ENCODE measurements around the gene ATOSB.
A peak's percentile ranks its signal among the peaks of the same experiment; 100 is the strongest.

Gene ATOSB

GRCh38 chr9:35105126-35105525 lies 10.5 kb downstream of the ATOSB start:
- ChIA-PET POLR2A (no interaction called here), CTCF (no interaction called here)
- DNase-seq (ENCODE audit: extremely low spot score) = no peak
- TF ChIP-seq ELF4 (IDR thresholded peaks at IDR 0.05) (no peak), SP1 (IDR thresholded peaks at IDR 0.05) (no peak), TARDBP (IDR thresholded peaks at IDR 0.05) (no peak), LEF1 (IDR thresholded peaks at IDR 0.05; ENCODE audit: borderline replicate concordance) (no peak), FOXM1 (IDR thresholded peaks at IDR 0.05; ENCODE audit: borderline replicate concordance) (no peak), ZNF384 (IDR thresholded peaks at IDR 0.05) (no peak), FOXK2 (IDR thresholded peaks at IDR 0.05) (no peak), SUZ12 (IDR thresholded peaks at IDR 0.05) (no peak), BHLHE40 (IDR thresholded peaks at IDR 0.05; ENCODE audit: borderline replicate concordance) (no peak), L3MBTL2 (conservative IDR thresholded peaks at IDR 0.05) (no peak)

DNA sequence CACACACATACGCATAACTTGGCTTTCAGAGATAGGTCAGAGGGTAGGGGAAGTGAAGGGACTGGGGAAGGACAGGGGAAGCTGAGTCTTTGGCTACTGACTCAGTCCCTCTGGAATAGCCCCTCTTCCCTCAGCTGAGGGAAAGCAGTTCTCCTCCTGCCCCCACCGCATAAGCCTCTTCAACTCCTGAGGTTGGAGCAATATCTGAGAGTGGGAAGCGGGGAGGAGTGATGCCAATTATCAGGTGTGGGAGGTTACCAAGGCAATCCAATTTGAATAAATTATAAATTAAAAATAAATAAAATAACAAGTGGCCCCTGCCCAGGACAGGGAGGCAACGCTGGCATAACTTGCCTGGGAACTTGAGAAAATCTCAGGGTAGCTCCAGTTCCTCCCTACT lies 11.1 kb downstream of the ATOSB start:
- POLR2A ChIA-PET = interaction anchor here (0.9 kb wide), 1 partner anchor 10 kb away, joined by 3 read pairs; no protein-coding TSS in a partner anchor
- TF ChIP-seq LEF1 (IDR thresholded peaks at IDR 0.05; ENCODE audit: borderline replicate concordance) = no peak
- no peak for TF ChIP-seq SUZ12 (IDR thresholded peaks at IDR 0.05)
- TF ChIP-seq ELF4 (IDR thresholded peaks at IDR 0.05) = no peak
- no peak for TF ChIP-seq FOXM1 (IDR thresholded peaks at IDR 0.05; ENCODE audit: borderline replicate concordance)
- TF ChIP-seq BHLHE40 (IDR thresholded peaks at IDR 0.05; ENCODE audit: borderline replicate concordance) = no peak
- no peak for TF ChIP-seq ZNF384 (IDR thresholded peaks at IDR 0.05)
- TF ChIP-seq, protein P1, sequence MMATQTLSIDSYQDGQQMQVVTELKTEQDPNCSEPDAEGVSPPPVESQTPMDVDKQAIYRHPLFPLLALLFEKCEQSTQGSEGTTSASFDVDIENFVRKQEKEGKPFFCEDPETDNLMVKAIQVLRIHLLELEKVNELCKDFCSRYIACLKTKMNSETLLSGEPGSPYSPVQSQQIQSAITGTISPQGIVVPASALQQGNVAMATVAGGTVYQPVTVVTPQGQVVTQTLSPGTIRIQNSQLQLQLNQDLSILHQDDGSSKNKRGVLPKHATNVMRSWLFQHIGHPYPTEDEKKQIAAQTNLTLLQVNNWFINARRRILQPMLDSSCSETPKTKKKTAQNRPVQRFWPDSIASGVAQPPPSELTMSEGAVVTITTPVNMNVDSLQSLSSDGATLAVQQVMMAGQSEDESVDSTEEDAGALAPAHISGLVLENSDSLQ (IDR thresholded peaks at IDR 0.05) = no peak
- CTCF ChIA-PET = no interaction called here
- DNase-seq (ENCODE audit: extremely low spot score) = no peak

- TF ChIP-seq ZNF384 (IDR thresholded peaks at IDR 0.05) (no peak), SP1 (IDR thresholded peaks at IDR 0.05) (no peak), SUZ12 (IDR thresholded peaks at IDR 0.05) (no peak), NFRKB (IDR thresholded peaks at IDR 0.05) (no peak), BHLHE40 (IDR thresholded peaks at IDR 0.05; ENCODE audit: borderline replicate concordance) (no peak), LEF1 (IDR thresholded peaks at IDR 0.05; ENCODE audit: borderline replicate concordance) (no peak), ARNT (IDR thresholded peaks at IDR 0.05) (no peak), FOXM1 (IDR thresholded peaks at IDR 0.05; ENCODE audit: borderline replicate concordance) (no peak), HDGF (IDR thresholded peaks at IDR 0.05; ENCODE audit: borderline replicate concordance) (no peak), FOXA1 (IDR thresholded peaks at IDR 0.05) (no peak), TARDBP (IDR thresholded peaks at IDR 0.05) (no peak), CTBP1 (IDR thresholded peaks at IDR 0.05; ENCODE audit: borderline replicate concordance) (no peak)
- TF ChIP-seq, protein P1 (IDR thresholded peaks at IDR 0.05) = no peak
- DNase-seq (ENCODE audit: extremely low spot score) = no peak
- ChIA-PET CTCF (interaction anchor here (0.8 kb wide), 1 partner anchor 12 kb away, joined by 4 read pairs; the partner anchor contains the start of gene ATOSB), POLR2A (interaction anchor here (0.9 to 2.5 kb wide), 7 partner anchors 9 to 25 kb away, joined by 3 to 18 read pairs (median 5); partner anchors contain the start of genes ATOSB and FANCG)
Measured at GRCh38 chr9:35103660-35104191, 11.9 kb downstream of the ATOSB start.

DNA sequence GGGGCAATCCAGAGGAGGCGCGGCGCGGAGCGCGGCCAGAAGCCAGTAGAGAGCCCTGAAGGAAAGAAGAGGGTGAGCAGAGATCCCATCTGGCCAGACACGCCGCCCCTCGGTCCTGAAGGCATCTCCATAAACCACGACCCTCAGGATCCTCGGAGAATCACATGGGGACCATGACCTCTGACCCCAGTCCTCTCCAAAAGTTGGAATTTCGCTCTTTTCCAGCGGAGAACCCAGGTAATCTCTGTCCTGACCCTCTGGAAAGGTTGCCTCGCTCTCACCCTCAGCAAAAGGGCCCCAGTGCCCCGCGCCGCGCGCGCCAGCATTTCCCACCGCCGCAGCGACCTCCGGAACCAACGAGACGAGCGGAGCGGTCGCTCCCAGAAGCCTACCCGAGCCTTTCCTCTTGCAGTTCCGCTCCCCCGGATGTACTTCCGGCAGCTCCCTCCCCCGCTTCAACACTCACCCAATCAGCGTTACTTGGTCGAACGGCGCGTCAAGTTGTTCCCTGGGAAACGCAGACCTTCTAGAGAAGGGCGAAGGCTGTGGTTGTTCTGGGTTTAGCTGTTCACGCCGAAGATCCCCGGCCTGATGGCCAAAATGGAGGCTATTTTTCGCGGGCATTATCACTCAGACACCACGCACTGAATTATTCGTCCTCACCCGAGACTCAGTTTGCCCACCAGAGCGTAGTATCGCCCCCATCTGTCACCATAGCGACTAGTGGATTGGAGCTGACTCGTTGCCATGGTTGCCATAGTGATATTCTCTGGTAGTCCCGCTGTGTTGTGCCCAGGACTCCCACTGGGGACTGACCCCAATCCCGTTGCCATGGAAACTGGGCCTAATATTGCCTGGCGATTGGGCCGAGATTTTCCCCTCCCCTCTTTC lies 12.6 kb downstream of the ATOSB start, which contains the start of gene STOML2:
STOML2 (minus strand) TSS at position 363 of the 891 bp plus-strand sequence; CDS start at position 326, 37 bp downstream.
- CTCF ChIA-PET = interaction anchor here (0.8 kb wide), 1 partner anchor 13 kb away, joined by 4 read pairs; the partner anchor contains the start of gene ATOSB
- POLR2A ChIA-PET = interaction anchor here (0.7 to 2.5 kb wide), 8 partner anchors 8 to 31 kb away, joined by 3 to 18 read pairs (median 4); partner anchors contain the start of genes ATOSB and FANCG

GRCh38 chr9:35102465-35102768 lies 13.2 kb downstream of the ATOSB start:
- ChIA-PET CTCF (no interaction called here), POLR2A (interaction anchor here (0.7 to 2.5 kb wide), 8 partner anchors 8 to 31 kb away, joined by 3 to 18 read pairs (median 4); partner anchors contain the start of genes ATOSB and FANCG)
- peak; percentile 12 for DNase-seq (ENCODE audit: extremely low spot score)
- TF ChIP-seq HDGF (IDR thresholded peaks at IDR 0.05; ENCODE audit: borderline replicate concordance) = no peak
- TF ChIP-seq SUZ12 (IDR thresholded peaks at IDR 0.05) = no peak
- TF ChIP-seq LEF1 (IDR thresholded peaks at IDR 0.05; ENCODE audit: borderline replicate concordance) = no peak
- TF ChIP-seq L3MBTL2 (conservative IDR thresholded peaks at IDR 0.05) = no peak
- TF ChIP-seq SP1 (IDR thresholded peaks at IDR 0.05) = no peak
- TF ChIP-seq, protein P1 (IDR thresholded peaks at IDR 0.05) = no peak
- TF ChIP-seq BHLHE40 (IDR thresholded peaks at IDR 0.05; ENCODE audit: borderline replicate concordance) = no peak
- TF ChIP-seq FOXM1 (IDR thresholded peaks at IDR 0.05; ENCODE audit: borderline replicate concordance) = no peak
- no peak for TF ChIP-seq ARNT (IDR thresholded peaks at IDR 0.05)
- TF ChIP-seq CTBP1 (IDR thresholded peaks at IDR 0.05; ENCODE audit: borderline replicate concordance) = no peak

More for the DNA sequence above, 12.6 kb downstream of the ATOSB start, which contains the start of gene STOML2:
- TF ChIP-seq, protein P1 (IDR thresholded peaks at IDR 0.05) = peak; percentile 81
- TF ChIP-seq ZNF384 (IDR thresholded peaks at IDR 0.05) (no peak), HDGF (IDR thresholded peaks at IDR 0.05; ENCODE audit: borderline replicate concordance) (no peak), SP1 (IDR thresholded peaks at IDR 0.05) (no peak), CTBP1 (IDR thresholded peaks at IDR 0.05; ENCODE audit: borderline replicate concordance) (peak; percentile 86), ARNT (IDR thresholded peaks at IDR 0.05) (peak; percentile 61), FOXK2 (IDR thresholded peaks at IDR 0.05) (no peak), LEF1 (IDR thresholded peaks at IDR 0.05; ENCODE audit: borderline replicate concordance) (no peak), L3MBTL2 (conservative IDR thresholded peaks at IDR 0.05) (peak; percentile 66), ELF4 (IDR thresholded peaks at IDR 0.05) (peak; percentile 67), NFRKB (IDR thresholded peaks at IDR 0.05) (0 out of 2 replicates have a peak, but pooled peaks have one; percentile 33), SUZ12 (IDR thresholded peaks at IDR 0.05) (no peak), FOXM1 (IDR thresholded peaks at IDR 0.05; ENCODE audit: borderline replicate concordance) (no peak), TARDBP (IDR thresholded peaks at IDR 0.05) (no peak), FOXA1 (IDR thresholded peaks at IDR 0.05) (no peak), BHLHE40 (IDR thresholded peaks at IDR 0.05; ENCODE audit: borderline replicate concordance) (no peak)
- DNase-seq (ENCODE audit: extremely low spot score) = peak; percentile 92
